GM19035 (cell line): ENCODE results near the gene NUPR1.
A peak's percentile ranks its signal among the peaks of the same experiment; 100 is the strongest.
"Not testable (repeated sequence)": the region's sequence is repeated elsewhere in the genome, so short reads cannot be mapped to it uniquely, and the experiment has no call there.

Experiments
- ATAC-seq: cut with Tn5 transposase; IDR thresholded peaks from one replicate; pipeline ENCODE4 v1.9.1; 2021; ENCODE audit not compliant: unreplicated experiment

NUPR1 gene

GRCh38 chr16:28555561-28555960, 16.8 kb upstream of the NUPR1 start:
- no peak for ATAC-seq

DNA sequence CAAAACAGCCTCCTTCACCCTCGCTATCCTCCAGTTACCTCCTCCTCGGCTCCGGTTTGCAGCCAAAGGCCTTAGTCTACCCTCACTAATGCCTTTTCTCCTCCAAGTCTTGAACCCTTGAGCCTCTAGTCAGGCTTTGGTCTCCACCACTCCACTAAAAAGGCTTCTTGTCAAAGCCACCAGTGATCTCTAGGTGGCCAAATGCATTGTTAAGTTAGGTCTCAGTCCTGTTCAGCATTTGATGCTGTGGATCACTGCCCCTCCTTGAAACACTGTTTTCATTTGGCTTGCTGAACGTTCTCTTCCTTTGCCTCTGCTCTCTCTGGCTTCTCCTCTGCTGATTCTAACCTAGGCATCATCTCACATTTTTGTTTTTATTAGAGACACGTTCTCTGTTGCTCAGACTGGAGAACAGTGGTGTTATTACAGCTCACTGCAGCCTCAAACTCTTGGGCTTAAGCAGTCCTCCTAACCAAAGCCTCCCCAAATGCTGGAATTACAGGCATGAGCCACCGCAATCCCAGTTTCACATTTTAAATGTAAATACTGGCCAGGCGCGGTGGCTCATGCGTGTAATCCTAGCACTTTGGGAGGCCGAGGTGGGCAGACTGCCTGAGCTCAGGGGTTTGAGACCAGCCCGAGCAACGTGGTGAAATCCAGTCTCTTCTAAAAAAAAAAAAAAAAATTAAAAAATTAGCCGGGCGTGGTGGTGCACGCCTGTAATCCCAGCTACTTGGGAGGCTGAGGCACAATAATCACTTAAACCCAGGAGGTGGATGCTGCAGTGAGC, 16.1 kb upstream of the NUPR1 start:
- ATAC-seq = no peak

DNA sequence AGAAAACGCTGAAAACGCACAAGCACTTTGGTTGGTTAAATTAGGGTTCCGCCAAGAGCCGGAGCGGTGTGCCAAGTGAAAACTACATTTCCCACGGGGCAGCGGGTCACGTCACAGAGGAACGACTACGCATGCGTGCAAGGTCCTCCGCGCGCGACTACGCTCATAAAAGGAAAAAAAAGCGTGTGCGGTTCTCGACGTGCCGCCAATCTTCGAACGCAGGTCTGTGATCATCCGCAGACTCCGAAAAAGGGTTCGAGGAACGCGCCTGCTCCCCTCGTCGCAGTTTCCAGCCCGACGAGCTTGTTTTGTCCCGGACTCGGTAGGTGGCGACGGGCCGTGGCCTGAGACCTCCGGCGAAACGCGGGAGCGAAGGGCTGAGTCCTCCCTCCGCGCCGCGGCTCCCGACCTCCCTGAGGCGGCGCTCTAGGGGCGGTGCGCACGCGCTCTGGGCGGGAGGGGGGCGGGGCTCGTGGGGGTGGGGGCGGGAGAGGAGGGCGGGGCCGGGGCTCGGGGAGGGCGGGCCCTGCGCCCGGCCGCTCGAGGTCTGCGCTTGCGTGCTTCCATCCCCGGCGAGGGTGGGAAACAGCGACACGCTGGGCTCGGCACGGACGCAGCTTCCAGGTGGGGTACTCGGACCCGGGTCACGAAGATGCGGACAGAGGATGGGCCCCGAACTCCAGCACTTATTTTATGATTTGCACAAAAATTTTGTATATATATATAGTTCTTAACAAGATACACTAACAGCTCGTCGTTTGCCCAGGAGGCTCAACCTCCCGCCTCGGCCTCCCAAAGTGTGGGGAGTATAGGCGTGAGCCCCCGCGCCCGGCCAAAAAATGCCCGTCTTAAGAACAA, 15.2 kb upstream of the NUPR1 start, which contains the start of gene SGF29:
Gene SGF29, plus strand, starts transcription at position 145 of the 858 bp plus-strand sequence. CDS start 27,150 bp downstream, outside the sequence.
- peak; percentile 83 for ATAC-seq

GRCh38 chr16:28549301-28549899, 10.6 kb upstream of the NUPR1 start:
- ATAC-seq = no peak

DNA sequence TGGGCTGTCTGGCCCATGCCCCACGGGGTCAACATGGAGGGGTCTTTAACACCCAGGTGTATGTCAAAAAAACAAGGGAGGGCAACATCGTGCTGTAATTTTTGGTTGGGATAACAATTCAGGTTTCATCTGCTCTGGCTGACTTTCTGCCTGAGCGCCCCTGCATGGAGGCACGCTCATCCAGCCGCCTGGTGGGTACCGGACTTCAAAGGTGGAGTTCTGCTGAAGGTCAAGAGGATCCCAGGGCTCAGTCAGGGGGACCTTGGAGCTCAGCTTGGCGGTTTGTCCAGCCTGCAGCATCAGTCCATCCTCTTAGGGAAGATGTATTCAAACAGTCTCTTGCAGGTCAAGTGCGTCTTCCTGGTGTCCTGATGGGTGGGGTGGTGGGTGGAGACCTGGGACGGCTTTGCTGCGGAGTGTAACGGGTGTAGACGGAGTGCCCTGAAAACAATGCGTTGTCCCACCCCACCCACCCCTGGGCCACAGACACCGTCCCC, 9.6 kb upstream of the NUPR1 start:
- no peak for ATAC-seq

DNA sequence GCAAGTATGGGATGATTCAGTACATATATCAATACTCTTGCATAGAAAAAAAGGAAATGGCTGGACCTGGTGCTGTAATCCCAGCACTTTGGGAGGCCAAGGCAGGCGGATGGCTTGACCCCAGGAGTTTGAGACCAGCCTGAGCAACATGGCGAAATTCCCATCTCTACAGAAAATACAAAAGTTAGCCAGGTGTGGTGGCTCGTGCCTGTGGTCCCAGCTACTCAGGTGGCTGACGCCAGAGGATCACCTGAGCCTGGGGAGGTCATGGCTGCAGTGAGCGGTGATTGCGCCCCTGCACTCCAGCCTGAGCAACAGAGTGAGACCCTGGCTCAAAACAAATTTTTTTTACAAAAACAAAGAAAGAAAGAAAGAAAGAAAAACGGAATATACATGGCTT, 7.9 kb upstream of the NUPR1 start:
- ATAC-seq = no peak

GRCh38 chr16:28545964-28546363, 7.2 kb upstream of the NUPR1 start:
- ATAC-seq = not testable (repeated sequence)

- ATAC-seq = no peak
Measured at GRCh38 chr16:28544998-28545397, 6.2 kb upstream of the NUPR1 start.

DNA sequence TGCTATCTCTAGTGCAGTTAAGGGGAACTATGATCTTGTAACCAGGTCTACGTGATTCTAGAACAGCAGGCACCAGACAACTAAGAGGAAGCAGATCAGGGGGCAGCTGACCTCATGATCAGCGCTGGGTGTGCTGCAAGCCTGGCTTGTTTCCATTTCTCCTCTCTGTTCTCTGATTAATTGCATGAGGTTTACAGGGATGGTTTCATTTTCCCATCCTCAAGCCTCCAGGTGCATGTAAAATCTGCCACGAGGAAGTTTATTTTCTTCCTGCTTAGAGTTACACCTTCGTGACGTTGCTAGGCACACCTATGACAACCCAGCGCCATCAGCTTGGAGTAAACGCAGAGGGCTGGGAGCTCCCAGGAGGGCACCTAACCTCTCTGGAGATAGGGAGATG, 4.3 kb upstream of the NUPR1 start:
- ATAC-seq = no peak

GRCh38 chr16:28542646-28543045, 3.9 kb upstream of the NUPR1 start:
- ATAC-seq = no peak

GRCh38 chr16:28540346-28540745, 1.6 kb upstream of the NUPR1 start:
- ATAC-seq = no peak

DNA sequence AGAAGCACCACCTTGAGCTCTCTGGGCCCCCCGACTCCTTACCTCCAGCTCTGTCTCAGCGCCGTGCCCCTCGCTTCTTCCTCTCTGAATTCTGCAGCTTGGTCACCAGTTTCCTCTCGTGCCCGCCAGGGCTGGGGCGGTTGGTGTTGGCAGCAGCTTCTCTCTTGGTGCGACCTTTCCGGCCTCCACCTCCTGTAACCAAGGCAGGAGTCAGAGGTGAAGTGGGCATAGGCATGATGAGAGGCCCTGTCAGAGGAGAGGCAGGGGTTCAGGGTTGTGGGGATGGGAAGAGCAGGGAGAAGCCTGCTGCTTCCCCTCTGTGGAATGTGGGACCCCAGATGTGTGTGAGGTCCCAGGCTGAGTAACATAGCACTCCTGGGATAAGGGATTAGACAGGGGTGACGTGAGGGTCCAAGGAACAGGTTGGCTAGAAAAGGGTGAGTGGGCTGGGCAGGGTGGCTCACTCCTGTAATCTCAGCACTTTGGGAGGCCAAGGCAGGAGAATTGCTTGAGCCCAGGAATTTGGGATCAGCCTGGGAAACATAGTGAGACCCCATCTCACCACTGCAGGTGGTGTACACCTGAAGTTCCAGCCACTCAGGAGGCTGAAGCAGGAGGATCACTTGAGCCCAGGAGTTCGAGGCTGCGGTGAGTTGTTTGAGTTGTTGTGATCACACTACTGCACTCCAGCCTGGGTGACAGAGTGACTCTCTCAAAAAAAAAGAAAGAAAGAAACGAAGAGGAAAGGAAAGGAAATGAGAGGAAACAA, 626 bp downstream of the NUPR1 start:
- ATAC-seq = no peak

GRCh38 chr16:28537076-28537475, 1.7 kb downstream of the NUPR1 start:
- no peak for ATAC-seq

DNA sequence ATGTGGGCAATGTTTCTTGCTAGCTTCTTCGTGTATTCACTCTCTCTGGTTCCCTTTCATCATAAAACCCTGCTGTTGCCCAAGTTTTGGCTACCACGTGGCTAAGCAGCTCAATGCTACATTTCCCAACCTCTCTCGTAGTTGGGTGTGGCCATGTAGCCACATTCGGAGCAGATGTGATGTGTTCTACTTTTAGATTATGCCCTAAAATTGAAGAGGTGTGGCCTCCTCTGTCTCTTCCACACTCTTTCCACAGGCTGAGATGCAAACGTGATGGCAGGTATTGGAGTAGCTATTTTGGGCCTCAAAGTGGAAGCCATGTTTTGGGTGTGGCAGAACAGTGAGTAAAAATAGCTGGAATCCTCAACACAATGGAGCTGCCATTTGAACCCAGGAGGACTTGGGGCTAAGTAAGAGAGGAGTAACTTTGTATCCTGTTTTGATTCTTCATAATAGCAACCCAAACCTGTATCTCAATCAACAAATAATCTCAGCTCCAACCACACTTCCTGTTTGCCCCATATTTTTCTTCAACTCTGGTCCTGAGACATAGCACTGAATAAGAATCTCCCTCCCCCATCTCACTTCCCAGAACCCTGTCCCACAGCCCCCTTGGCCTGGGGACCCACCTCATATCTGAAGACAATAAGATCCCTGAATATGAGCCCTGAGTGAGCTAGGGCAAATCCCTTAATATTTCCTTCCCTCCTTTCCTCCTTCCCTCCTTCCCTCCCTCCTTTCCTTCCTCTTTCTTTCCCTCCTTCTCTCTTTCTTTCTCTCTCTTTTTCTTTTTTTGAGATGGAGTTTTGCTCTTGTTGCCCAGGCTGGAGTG, 4.0 kb downstream of the NUPR1 start:
- ATAC-seq = no peak

DNA sequence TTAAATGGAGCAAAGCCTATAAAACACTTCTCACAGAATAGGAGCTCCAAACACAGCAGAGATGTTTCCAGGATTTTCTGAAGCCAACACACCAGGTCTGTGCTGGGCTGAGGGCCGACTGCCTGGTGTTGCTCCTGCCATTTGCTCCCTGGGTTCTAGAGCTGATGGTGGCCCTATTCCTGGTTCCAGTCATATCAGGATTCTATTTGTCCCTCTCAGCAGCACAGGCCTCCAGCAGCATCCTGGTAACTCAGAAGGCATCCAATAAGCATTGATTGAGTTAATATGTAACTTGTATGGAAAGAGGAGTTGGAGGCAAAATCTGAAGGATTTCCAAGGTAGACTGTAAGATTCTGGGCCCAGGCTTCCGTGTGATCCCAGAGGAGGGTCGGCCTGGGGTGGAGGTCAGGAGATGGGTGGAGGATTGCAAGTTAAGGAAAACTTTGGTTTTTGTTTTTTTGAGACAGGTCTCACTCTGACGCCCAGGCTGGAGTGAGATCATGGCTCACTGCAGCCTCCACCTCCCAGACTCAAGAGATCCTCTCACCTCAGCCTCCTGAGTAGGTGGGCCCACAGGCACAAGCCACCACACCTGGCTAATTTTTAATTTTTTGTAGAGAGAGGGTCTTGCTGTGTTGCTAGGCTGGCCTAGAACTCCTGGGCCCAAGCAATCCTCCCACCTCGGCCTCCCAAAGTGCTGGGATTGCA, 5.7 kb downstream of the NUPR1 start:
- ATAC-seq = no peak

DNA sequence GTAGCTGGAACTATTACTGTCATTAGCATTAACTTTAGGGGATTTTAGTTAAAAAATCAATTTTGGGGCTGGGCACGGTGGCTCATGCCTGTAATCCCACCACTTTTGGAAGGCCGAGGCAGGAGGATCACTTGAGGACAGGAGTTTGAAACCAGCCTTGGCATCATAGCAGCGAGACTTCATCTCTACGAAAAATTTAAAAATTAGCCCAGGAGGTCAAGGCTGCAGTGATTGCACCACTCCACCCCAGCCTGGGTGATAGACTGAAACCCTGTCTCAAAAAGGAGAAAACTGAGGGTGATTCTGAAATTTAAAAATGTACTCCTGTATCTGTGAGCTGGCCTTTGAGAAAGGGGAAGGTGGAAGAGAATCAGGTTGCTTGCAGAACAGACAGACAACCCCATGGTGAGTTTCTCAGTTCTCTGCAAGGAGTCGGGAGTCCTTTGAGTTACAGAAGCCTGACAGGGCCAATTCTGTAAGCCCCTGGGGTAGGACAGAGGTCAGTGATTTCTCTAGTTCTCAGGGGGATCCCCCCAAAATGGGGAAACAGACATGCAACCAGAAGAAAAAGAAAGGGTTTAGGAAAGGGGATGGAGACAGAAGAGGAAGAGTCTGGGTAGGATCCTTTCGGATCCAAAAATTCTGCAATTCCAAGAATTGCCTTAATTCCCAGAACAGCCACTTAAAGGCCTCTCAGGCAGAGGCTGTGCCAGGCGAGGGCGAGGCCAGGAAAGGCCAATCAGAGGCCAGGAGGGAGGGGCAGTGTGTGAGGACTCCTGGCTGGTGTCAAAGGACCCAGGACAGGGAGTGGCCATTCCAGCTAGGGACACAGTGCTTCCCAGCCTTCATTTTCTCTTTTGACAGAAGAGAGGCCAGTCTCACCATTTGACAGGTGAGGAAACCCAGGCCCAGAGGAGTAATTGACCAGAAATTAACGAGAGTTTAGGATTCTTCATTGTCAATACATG, 6.7 kb downstream of the NUPR1 start:
- no peak for ATAC-seq

DNA sequence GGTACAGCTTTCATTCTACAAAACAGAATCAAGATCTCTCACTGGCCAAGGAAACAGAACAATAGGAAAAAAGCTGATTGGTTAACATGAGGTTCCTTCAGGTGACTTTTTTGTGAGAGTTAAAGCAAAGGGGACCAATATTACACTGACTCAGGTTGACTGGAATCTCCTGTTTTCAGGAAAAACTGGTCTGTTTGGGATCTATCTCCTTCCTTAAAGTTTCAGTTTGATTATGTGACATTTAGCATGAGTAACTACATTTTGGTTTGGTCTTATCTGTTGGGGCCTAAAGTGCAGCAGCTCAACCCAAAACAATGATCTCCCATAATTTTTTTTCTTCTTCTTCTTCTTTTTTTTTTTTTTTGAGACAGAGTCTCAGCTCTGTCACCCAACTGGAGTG, 9.7 kb downstream of the NUPR1 start:
- no peak for ATAC-seq

DNA sequence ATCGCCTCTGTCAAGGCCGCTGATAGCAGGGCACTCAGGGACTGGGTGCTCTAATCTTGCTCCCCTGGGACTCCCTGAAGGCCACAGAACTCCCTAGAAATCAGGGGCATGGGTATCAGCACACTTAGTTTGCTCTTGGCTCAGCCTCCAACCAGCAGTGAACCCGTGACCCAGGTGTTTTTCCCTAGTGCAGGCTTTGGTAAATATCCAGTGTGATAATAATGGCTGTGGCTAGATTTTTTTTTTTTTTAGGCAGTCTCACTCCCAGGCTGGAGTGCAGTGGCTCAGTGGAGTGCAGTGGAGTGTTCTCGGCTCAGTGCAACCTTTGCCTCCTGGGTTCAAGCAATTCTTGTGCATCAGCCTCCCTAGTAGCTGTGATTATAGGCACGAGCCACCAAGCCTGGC, 10.3 kb downstream of the NUPR1 start:
- ATAC-seq = no peak
